Hematopoietic multipotent progenitor cell (in vitro differentiated cells): Measurements from ENCODE around the gene FAM53A. TPM values are rescaled to one million over a fixed set of nuclear protein-coding genes. Genes with fewer than 3 reads are reported as not detected.
"Not testable (repeated sequence)": the region's sequence is repeated elsewhere in the genome, so short reads cannot be mapped to it uniquely, and the experiment has no call there.

Experiments
- DNase-seq, 3 donors: peaks; one replicate each; pipeline ENCODE4 v3.0.0-alpha.2; 2011 to 2015; ENCODE audit warnings: low read depth in 2 of 3, low spot score in 2 of 3
- total RNA-seq: library from RNA; depleted of rRNA; stranded (reverse); fragments of >200 nt; gene quantifications from one replicate; pipeline ENCODE4 v1.2.3, GENCODE V29; 2012

FAM53A gene
- total RNA-seq, 1 donor, result 9.4 TPM

GRCh38 chr4:1642196-1642951 lies 41.7 kb downstream of the FAM53A start:
- no peak for DNase-seq

- no peak for DNase-seq
Observed at GRCh38 chr4:1641671-1642070, 42.4 kb downstream of the FAM53A start.

- DNase-seq, result not testable (repeated sequence)
Observed at GRCh38 chr4:1640716-1641503, 43.2 kb downstream of the FAM53A start.

DNA sequence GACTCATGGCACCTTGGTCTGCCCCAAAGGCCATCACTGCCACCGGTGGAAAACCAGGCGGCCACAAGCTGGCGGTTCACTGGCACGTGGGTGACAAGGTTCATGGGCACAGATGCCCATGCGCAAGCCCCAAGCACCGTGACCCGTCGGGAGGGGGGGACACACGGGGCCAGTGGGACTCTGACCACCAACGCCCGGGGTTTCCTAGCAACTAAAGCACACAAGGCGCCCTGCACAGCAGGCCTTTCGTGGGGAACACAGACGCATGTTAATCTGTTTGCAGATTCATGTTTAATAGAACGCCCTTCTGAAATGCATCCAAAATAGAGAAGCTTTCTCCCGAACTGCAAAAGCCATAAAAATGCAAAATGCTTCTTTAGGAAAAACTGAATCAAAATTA lies 43.9 kb downstream of the FAM53A start:
- DNase-seq, result no peak

DNA sequence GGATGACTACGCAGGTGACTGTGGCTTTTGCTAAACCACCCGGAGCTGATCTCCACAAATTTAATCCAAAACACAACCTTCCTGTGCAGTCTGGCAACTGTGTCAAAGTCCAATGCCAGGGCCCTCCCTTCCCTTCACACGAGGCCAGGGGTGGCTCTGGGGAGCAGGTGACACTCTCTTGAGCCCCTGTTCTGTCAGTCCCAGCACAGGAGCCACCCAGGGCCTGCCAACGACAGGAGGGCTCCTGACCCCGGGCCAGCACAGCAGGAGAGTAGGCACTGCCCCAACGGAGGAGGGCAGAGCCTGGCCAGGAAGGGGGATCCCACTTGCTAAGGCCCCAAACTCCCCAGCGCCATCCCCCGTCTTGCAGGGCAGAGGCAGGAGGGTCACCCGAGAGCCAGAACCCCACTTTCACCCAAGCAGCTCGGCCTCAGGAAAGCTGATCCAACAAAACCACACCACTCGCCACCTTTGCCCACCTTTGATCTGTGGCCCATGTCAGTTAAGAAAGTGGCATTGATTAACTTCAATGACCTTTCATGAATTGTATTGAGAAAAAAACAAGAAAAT lies 44.7 kb downstream of the FAM53A start:
- no peak for DNase-seq

GRCh38 chr4:1638873-1639272 lies 45.2 kb downstream of the FAM53A start:
- no peak for DNase-seq

GRCh38 chr4:1638272-1638598 lies 45.9 kb downstream of the FAM53A start:
- DNase-seq, result no peak

GRCh38 chr4:1637580-1638271 lies 46.4 kb downstream of the FAM53A start:
- DNase-seq, result no peak

GRCh38 chr4:1636490-1637211 lies 47.5 kb downstream of the FAM53A start:
- no peak for DNase-seq

- DNase-seq, result no peak
Observed at GRCh38 chr4:1635464-1635863, 48.6 kb downstream of the FAM53A start.

- no peak for DNase-seq
Observed at GRCh38 chr4:1633993-1634392, 50.1 kb downstream of the FAM53A start.

GRCh38 chr4:1632109-1633104 lies 51.7 kb downstream of the FAM53A start:
- DNase-seq, result no peak

DNA sequence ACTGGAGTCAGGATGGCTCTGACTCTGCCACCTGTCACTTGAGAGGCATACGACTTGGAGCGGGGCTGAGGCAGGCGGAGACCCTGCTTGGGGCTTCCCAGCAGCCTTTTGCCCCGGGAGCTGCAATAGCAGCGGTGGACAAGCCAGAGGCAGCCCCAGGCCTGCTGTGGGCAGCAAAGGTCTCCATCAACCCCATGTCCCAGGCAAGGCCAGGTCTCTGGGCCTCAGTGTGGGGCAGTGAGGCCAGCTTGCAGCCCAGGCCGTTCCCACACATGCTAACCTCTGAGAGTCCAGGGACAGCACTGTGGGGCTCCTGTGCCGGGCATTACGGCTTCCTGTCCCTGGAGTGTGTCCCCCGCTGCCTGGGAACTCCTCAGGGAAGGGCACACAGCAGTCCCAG lies 53.0 kb downstream of the FAM53A start:
- DNase-seq, result no peak

GRCh38 chr4:1630266-1630665 lies 53.8 kb downstream of the FAM53A start:
- no peak for DNase-seq

DNA sequence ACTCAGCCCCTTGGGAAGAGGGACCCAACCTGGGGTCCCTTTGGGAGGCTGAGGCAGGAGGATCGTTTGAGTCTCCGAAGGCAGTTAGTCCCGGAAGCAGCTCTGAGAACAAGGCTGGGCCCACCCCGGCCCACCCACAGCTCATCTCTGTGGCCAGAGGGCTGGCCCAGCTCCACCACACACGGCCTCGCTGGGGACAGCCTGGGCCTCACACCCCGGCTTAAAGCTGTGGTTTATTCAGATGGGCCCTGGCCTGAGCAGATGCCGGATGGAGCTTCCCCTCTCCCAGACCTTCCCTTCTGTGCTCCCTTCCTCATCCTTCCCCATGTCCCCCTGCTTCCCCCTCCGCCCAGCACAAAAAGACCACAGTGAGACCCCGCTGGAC lies 54.4 kb downstream of the FAM53A start:
- DNase-seq, result no peak

- peak in 2 of 3 donors; percentile 33 to 52 for DNase-seq
Observed at GRCh38 chr4:1628892-1629698, 55.0 kb downstream of the FAM53A start.

DNA sequence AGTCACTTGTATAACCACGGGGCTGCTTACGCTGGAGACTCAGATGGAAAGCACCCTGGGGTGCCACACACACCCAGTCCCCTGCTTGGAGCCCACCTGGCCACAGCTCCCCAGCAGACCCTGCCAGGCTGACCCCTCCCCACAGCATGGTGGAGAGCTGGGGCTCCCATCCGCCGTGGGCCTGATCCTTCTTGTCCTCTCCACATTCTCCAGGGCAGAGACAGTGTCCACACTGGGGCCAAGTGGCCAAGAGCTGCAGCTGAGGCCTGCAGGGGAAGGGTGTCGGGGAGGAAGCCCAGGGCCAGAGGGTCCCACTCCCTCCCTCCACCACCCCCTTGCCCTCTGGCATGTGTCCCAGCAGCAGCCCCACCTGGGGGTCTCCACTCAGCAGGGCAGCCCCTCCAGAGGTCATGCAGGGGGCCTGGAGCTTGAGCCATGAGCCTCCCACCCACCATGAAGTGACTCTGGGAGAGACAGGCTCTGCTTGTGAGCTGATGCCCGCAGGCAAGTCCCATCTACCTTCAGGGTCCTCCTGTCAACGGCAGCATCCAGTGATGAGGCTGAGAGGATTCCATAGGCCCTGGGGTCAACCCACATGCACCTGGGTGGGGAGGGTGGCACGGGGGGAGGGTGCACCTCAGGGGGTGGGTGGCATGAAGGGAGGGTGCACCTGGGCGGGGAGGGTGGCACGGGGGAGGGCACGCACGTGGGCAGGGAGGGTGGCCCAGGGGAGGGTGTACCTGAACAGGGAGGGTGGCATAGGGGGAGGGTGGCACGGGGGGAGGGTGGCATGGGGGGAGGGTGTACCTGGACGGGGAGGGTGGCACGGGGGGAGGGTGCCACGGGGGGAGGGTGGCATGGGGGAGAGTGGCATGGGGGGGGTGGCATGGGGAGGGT lies 56.4 kb downstream of the FAM53A start:
- no peak for DNase-seq

DNA sequence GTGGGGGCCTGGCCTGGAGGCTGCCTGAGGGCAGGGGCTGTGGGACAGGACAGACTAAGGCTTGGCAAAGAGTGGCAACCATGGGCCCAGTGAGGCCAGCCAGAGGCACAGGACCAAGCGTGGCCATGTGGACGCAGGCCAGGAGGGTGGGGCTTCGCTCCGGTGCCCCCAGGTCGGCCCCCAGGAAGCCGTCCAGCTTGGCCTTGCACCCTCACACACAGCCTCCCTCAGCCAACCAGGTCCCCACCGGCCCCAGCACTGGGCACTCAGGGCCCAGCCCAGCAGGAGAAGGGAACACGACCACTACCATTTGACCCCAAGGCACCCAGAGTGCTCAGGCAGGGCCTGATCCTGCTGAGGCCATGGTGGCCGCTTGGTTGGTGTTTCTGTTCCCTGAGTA lies 57.2 kb downstream of the FAM53A start:
- no peak for DNase-seq
